GM19043 (cell line): ENCODE data around the gene SSUH2.
A peak's percentile ranks its signal among the peaks of the same experiment; 100 is the strongest.
"Not testable (repeated sequence)": the region's sequence is repeated elsewhere in the genome, so short reads cannot be mapped to it uniquely, and the experiment has no call there.

Experiments used
- ATAC-seq: cut with Tn5 transposase; IDR thresholded peaks from one replicate; pipeline ENCODE4 v1.9.1; 2021; ENCODE audit warnings: low read depth; ENCODE audit not compliant: unreplicated experiment

Gene SSUH2

GRCh38 chr3:8584661-8585060 is 59.9 kb downstream of the SSUH2 start:
- ATAC-seq: no peak

- ATAC-seq: no peak
Measured at GRCh38 chr3:8581806-8582445, 62.7 kb downstream of the SSUH2 start.

- ATAC-seq: no peak
Measured at GRCh38 chr3:8581373-8581772, 63.2 kb downstream of the SSUH2 start.

GRCh38 chr3:8580434-8580833 is 64.2 kb downstream of the SSUH2 start:
- not testable (repeated sequence) for ATAC-seq

- no peak for ATAC-seq
Measured at GRCh38 chr3:8579943-8580342, 64.7 kb downstream of the SSUH2 start.

GRCh38 chr3:8579096-8579495 is 65.5 kb downstream of the SSUH2 start:
- peak; percentile 97 for ATAC-seq

- no peak for ATAC-seq
Measured at GRCh38 chr3:8578282-8578681, 66.3 kb downstream of the SSUH2 start.

GRCh38 chr3:8576841-8577571 is 67.6 kb downstream of the SSUH2 start:
- no peak for ATAC-seq

GRCh38 chr3:8576436-8576835 is 68.2 kb downstream of the SSUH2 start:
- ATAC-seq: no peak

GRCh38 chr3:8575364-8576104 is 69.1 kb downstream of the SSUH2 start:
- no peak for ATAC-seq

- no peak for ATAC-seq
Measured at GRCh38 chr3:8574670-8575322, 69.8 kb downstream of the SSUH2 start.

GRCh38 chr3:8574040-8574669 is 70.4 kb downstream of the SSUH2 start:
- ATAC-seq: no peak

- ATAC-seq: no peak
Measured at GRCh38 chr3:8573342-8573926, 71.2 kb downstream of the SSUH2 start.

GRCh38 chr3:8571256-8571655 is 73.3 kb downstream of the SSUH2 start:
- no peak for ATAC-seq
